Heart left ventricle (tissue), 13 donors: ENCODE results near the gene ZER1.

Source experiments
- CTCF ChIP-seq, 12 donors: fragments of 200-600 bp; sonication (generic) in 4 of 12; IDR thresholded peaks; one replicate each; pipeline versions ENCODE4 v1.5.0 to v1.8.0; 2018 to 2022; ENCODE audit warnings: antibody characterized with exemption in 12 of 12, mild to moderate bottlenecking in 5 of 12
- POLR2A ChIP-seq, 2 donors: fragments of 450-650 bp; IDR thresholded peaks; one replicate each; pipeline ENCODE4 v1.6.1; 2017; ENCODE audit warnings: antibody characterized with exemption in 2 of 2, mild to moderate bottlenecking in 2 of 2, moderate library complexity in 2 of 2
- donor health status: ischemic (EF 13 %, LVEDD 7.1; RV severe dilation, severe dysfunction).
- donor health status: DM: no; HTN: yes; CAD: no.
- donor health status: DM: no; HTN: no; CAD: no.
- donor health status: ischemic (EF 25% LVEDD 6.9; RV normal size, moderate dysfunction).
- donor health status: ischemic (EF 25% LVEDD 5.7; RV mildly dilated, moderate dysfunction).
- donor health status: ischemic (EF 35%, LVEDD 5.7; RV mildly dilated, moderate dysfunction).
- donor health status: nonischemic (EF 11% LVEDD 7.7; RV severe dilation, severe dysfunction).
- donor health status: DM: yes; HTN: yes; CAD: no.
- donor health status: PGD.
- donor health status: ischemic (EF 29% LVEDD 5.4; RV normal size, mild dysfunction).
- donor health status: nonischemic (EF 23%, LVEDD 6.1; RV moderate dilation, normal function).

GRCh38 chr9:128781187-128782070 lies 9.7 kb upstream of the ZER1 start:
- no peak for TF ChIP-seq CTCF (IDR thresholded peaks at IDR 0.05)
- TF ChIP-seq POLR2A (IDR thresholded peaks at IDR 0.05): no peak
